Activated CD4-positive, alpha-beta T cell treated with anti-CD3 and anti-CD28 coated beads, Interleukin-2, amount 10 ng/mL, durations not matched to agents 24 days and 14 days (primary cell): ENCODE results near the gene SLFN12L. TPM values are rescaled to one million over a fixed set of nuclear protein-coding genes. Genes with fewer than 3 reads are reported as not detected.

Experiments used
- DNase-seq: peaks from one replicate; pipeline ENCODE4 v3.0.0; 2022
- H3K27ac Mint-ChIP-seq: one replicate; pipeline ENCODE4 v1.8.0; 2022; ENCODE audit warnings: mild to moderate bottlenecking, mixed read lengths
- H3K27me3 Mint-ChIP-seq: one replicate; pipeline ENCODE4 v1.8.0; 2022; ENCODE audit warnings: mixed read lengths
- H3K36me3 Mint-ChIP-seq: one replicate; pipeline ENCODE4 v1.8.0; 2022; ENCODE audit warnings: low read depth, mild to moderate bottlenecking, mixed read lengths
- H3K4me1 Mint-ChIP-seq: one replicate; pipeline ENCODE4 v1.8.0; 2021; ENCODE audit warnings: mixed read lengths
- H3K4me3 Mint-ChIP-seq: one replicate; pipeline ENCODE4 v1.8.0; 2022; ENCODE audit warnings: mild to moderate bottlenecking, moderate library complexity, mixed read lengths
- H3K9me3 Mint-ChIP-seq: one replicate; pipeline ENCODE4 v1.8.0; 2021; ENCODE audit warnings: mixed read lengths
- intact Hi-C: fragments of 100-400 bp; cut with micrococcal nuclease; formaldehyde crosslinking; loops from one replicate; pipeline ENCODE4 v1.15.1; 2023
- total RNA-seq: library from RNA; stranded (reverse); gene quantifications from 2 replicates; pipeline ENCODE4 v1.2.3, GENCODE V29; 2022

The SLFN12L gene
- total RNA-seq, 1 donor from 2014 or later: 44.8 TPM

DNA sequence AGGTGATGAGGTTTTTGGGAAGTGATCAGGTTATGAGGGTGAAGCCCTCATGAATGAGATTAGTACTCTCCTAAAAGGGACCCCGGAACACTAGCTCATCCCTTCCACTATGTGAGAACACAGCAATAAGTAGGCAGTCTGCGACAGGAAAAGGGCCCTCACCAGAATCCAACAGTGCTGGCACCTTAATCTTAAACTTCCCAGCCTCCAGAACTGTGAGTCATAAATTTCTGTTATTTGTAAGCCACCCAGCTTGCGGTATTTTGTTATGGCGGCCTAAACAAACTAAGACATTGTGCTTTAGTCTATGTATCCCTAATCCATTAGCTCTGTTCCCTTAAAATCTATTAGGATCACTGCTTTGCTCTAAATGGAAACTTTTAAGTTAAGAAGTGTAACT lies 113.7 kb downstream of the SLFN12L start:
- Mint-ChIP-seq H3K4me1 (peaks cover 11% of the 10 kb centered on the region), H3K4me3 (no peak overlapping the region), H3K27me3 (no peaks in the 10 kb centered on the region), H3K36me3 (peaks cover 46% of the 10 kb centered on the region), H3K9me3 (no peaks in the 10 kb centered on the region), H3K27ac (no peak overlapping the region)
- intact Hi-C loops: no loop called here
- no peak for DNase-seq

Other genes starting within 250 kb of the SLFN12L start
- 72.3 and 73.6 TPM in 2 replicates for gene SLFN11, start 164.1 kb downstream of the SLFN12L start, total RNA-seq
- gene SLFN12, start 105.2 kb downstream of the SLFN12L start, total RNA-seq: 5.0 and 7.8 TPM in 2 replicates
- 34.5 and 36.8 TPM in 2 replicates for gene SLFN13, start 88.9 kb downstream of the SLFN12L start, total RNA-seq
- gene SLFN14, start 23.1 kb upstream of the SLFN12L start, total RNA-seq: 0.07 TPM in 1 of 2 replicates, not detected in the other
- 4.5 and 4.8 TPM in 2 replicates for gene PEX12, start 40.9 kb upstream of the SLFN12L start, total RNA-seq
- gene AP2B1, start 49.6 kb upstream of the SLFN12L start, total RNA-seq: 164 and 172 TPM in 2 replicates
- 0.71 and 0.72 TPM in 2 replicates for gene RASL10B, start 194.0 kb upstream of the SLFN12L start, total RNA-seq
- not detected in 2 replicates for gene GAS2L2, start 215.6 kb upstream of the SLFN12L start, total RNA-seq
- not detected in 2 replicates for gene C17orf50, start 223.2 kb upstream of the SLFN12L start, total RNA-seq